Liver (tissue), 9 donors: Measurements from ENCODE around the gene MINK1. TPM values are rescaled to one million over a fixed set of nuclear protein-coding genes. Genes with fewer than 3 reads are reported as not detected.

Experiments used
- DNase-seq: peaks from one replicate; pipeline ENCODE4 v3.0.0-alpha.2; 2017; ENCODE audit warnings: low spot score
- H3K27ac ChIP-seq, 2 donors: one replicate each; pipeline ENCODE4 v1.7.0; 2013; ENCODE audit warnings: inconsistent platforms in 2 of 2, low read length in 2 of 2, control low read depth in 1 of 2, low read depth in 1 of 2, mild to moderate bottlenecking in 1 of 2
- H3K27me3 ChIP-seq, 4 donors: one replicate each; pipeline versions ENCODE4 v1.6.1 to v1.7.0; 2013; ENCODE audit warnings: low read length in 3 of 4, inconsistent platforms in 1 of 4, mild to moderate bottlenecking in 1 of 4, moderate library complexity in 1 of 4; ENCODE audit not compliant: control insufficient read depth in 4 of 4, insufficient read depth in 4 of 4
- H3K36me3 ChIP-seq, 4 donors: one replicate each; pipeline versions ENCODE4 v1.6.1 to v1.7.0; 2013; ENCODE audit warnings: low read length in 3 of 4, mild to moderate bottlenecking in 3 of 4, low read depth in 1 of 4, moderate library complexity in 1 of 4; ENCODE audit not compliant: control insufficient read depth in 4 of 4, insufficient read depth in 3 of 4
- H3K4me1 ChIP-seq, 4 donors: one replicate each; pipeline versions ENCODE4 v1.6.1 to v1.7.0; 2013; ENCODE audit warnings: low read length in 3 of 4, mild to moderate bottlenecking in 3 of 4, moderate library complexity in 1 of 4; ENCODE audit not compliant: control insufficient read depth in 4 of 4, insufficient read depth in 4 of 4
- H3K4me3 ChIP-seq, 3 donors: one replicate each; pipeline versions ENCODE4 v1.6.1 to v1.7.0; 2013; ENCODE audit warnings: low read length in 3 of 3, control low read depth in 1 of 3, low read depth in 1 of 3, mild to moderate bottlenecking in 1 of 3
- H3K9ac ChIP-seq, 2 donors: one replicate each; pipeline ENCODE4 v1.7.0; 2013; ENCODE audit warnings: low read length in 2 of 2, mild to moderate bottlenecking in 2 of 2, moderate library complexity in 2 of 2, control low read depth in 1 of 2, low read depth in 1 of 2
- H3K9me3 ChIP-seq, 4 donors: one replicate each; pipeline versions ENCODE4 v1.6.1 to v1.7.0; 2013; ENCODE audit warnings: low read length in 3 of 4; ENCODE audit not compliant: control insufficient read depth in 4 of 4
- ATF3 ChIP-seq: IDR thresholded peaks from 2 replicates; pipeline ENCODE4 v1.6.1; 2016; ENCODE audit warnings: antibody characterized with exemption
- CTCF ChIP-seq: fragments of 150-350 bp; IDR thresholded peaks from 2 replicates; pipeline ENCODE4 v1.5.1; 2017; ENCODE audit warnings: improper control_type of control experiment, low read depth, low read length; ENCODE audit not compliant: missing input control
- EGR1 ChIP-seq, 2 donors: IDR thresholded peaks; 2 replicates each; pipeline ENCODE4 v1.6.1; 2016 to 2018; ENCODE audit warnings: antibody characterized with exemption in 2 of 2, low read depth in 2 of 2
- FOXA1 ChIP-seq: IDR thresholded peaks from 2 replicates; pipeline ENCODE4 v1.6.1; 2016; ENCODE audit warnings: antibody characterized with exemption
- FOXA2 ChIP-seq: IDR thresholded peaks from 2 replicates; pipeline ENCODE4 v1.6.1; 2016; ENCODE audit warnings: antibody characterized with exemption
- GABPA ChIP-seq, 2 donors: IDR thresholded peaks in 1 of 2; conservative IDR thresholded peaks in 1 of 2; 2 replicates each; pipeline ENCODE4 v1.6.1; 2016; ENCODE audit warnings: antibody characterized with exemption in 2 of 2, mild to moderate bottlenecking in 1 of 2, moderate library complexity in 1 of 2
- HNF4A ChIP-seq, 2 donors: conservative IDR thresholded peaks; 2 replicates each; pipeline ENCODE4 v1.6.1; 2016; ENCODE audit warnings: antibody characterized with exemption in 2 of 2, mild to moderate bottlenecking in 2 of 2
- HNF4G ChIP-seq: IDR thresholded peaks from 2 replicates; pipeline ENCODE4 v1.6.1; 2016; ENCODE audit warnings: antibody characterized with exemption
- JUND ChIP-seq, 2 donors: IDR thresholded peaks; 2 replicates each; pipeline ENCODE4 v1.6.1; 2016; ENCODE audit warnings: antibody characterized with exemption in 2 of 2
- MAX ChIP-seq: IDR thresholded peaks from 2 replicates; pipeline ENCODE4 v1.6.1; 2016; ENCODE audit warnings: antibody characterized with exemption
- NR2F2 ChIP-seq: IDR thresholded peaks from 2 replicates; pipeline ENCODE4 v1.6.1; 2016; ENCODE audit warnings: antibody characterized with exemption
- RAD21 ChIP-seq, 2 donors: IDR thresholded peaks; 2 replicates each; pipeline ENCODE4 v1.6.1; 2016; ENCODE audit warnings: antibody characterized with exemption in 2 of 2, mild to moderate bottlenecking in 2 of 2
- REST ChIP-seq: IDR thresholded peaks from 2 replicates; pipeline ENCODE4 v1.6.1; 2016; ENCODE audit warnings: antibody characterized with exemption, mild to moderate bottlenecking
- RXRA ChIP-seq, 2 donors: IDR thresholded peaks; 2 replicates each; pipeline ENCODE4 v1.6.1; 2017 to 2018; ENCODE audit warnings: antibody characterized with exemption in 2 of 2, mild to moderate bottlenecking in 1 of 2
- SP1 ChIP-seq: IDR thresholded peaks from 2 replicates; pipeline ENCODE4 v1.6.1; 2018; ENCODE audit warnings: antibody characterized with exemption, mild to moderate bottlenecking
- TAF1 ChIP-seq: conservative IDR thresholded peaks from 2 replicates; pipeline ENCODE4 v1.6.1; 2016; ENCODE audit warnings: antibody characterized with exemption, mild to moderate bottlenecking
- YY1 ChIP-seq: IDR thresholded peaks from 2 replicates; pipeline ENCODE4 v1.6.1; 2016; ENCODE audit warnings: antibody characterized with exemption, mild to moderate bottlenecking
- ZBTB33 ChIP-seq: IDR thresholded peaks from 2 replicates; pipeline ENCODE4 v1.6.1; 2016; ENCODE audit warnings: antibody characterized with exemption
- WGBS: extraction: QIAGEN DNeasy Blood & Tissue Kit; methylation state at CpG from one replicate; pipeline ENCODE4 v1.1.7; 2013; 5-methylcytosine and 5-hydroxymethylcytosine counted together
- polyA plus RNA-seq, 2 donors: library from polyadenylated mRNA; stranded (reverse) in 1 of 2; unstranded in 1 of 2; fragments of 200-250 nt in 1 of 2; fragments of >200 nt in 1 of 2; fragmentation: Nextera tagmentation in 1 of 2; extraction: Ambion mirVana in 1 of 2; gene quantifications; one replicate each; pipeline versions ENCODE4 v1.2.1 to v1.2.3, GENCODE V29; 2013 to 2015
- total RNA-seq, 2 donors: library from RNA; depleted of rRNA; stranded (reverse); fragments of >200 nt; gene quantifications; one replicate each; pipeline ENCODE4 v1.2.3, GENCODE V29; 2014
- donor health status: healthy.
- donor health status: healthy.
- donor health status: healthy.
- donor health status: healthy.
- donor health status: healthy.

The MINK1 gene
- total and polyA plus RNA-seq, 4 donors, result 6.9 to 30.6 (median 21.1) TPM

GRCh38 chr17:4881761-4882555 lies 48.8 kb downstream of the MINK1 start:
- no peak overlapping the region for H3K9ac ChIP-seq
- 44% methylated on average over 9 of the region's 9 CpGs for whole genome bisulfite sequencing

More at GRCh38 chr17:4881761-4882555, 48.8 kb downstream of the MINK1 start:
- DNase-seq, result peak; percentile 74
- H3K27me3 ChIP-seq, result no peaks in the 10 kb centered on the region
- H3K27ac ChIP-seq, result no peak overlapping the region
- H3K4me1 ChIP-seq, result no peaks in the 10 kb centered on the region
- peaks cover 2 to 44% (median 20%) of the 10 kb centered on the region in 4 donors for H3K36me3 ChIP-seq
- TF ChIP-seq RXRA (IDR thresholded peaks at IDR 0.05) (peak in 1 of 2 donors; percentile 42), HNF4G (no peak), RAD21 (IDR thresholded peaks at IDR 0.05) (peak; percentile 86 to 90), CTCF (peak; percentile 82), REST (no peak), NR2F2 (no peak), SP1 (no peak), HNF4A (conservative IDR thresholded peaks at IDR 0.05) (no peak), EGR1 (IDR thresholded peaks at IDR 0.05; ENCODE audit: low read depth in 2 of 2) (no peak), TAF1 (no peak), ATF3 (no peak), YY1 (no peak), MAX (no peak), ZBTB33 (no peak), JUND (IDR thresholded peaks at IDR 0.05) (no peak), GABPA (IDR thresholded peaks at IDR 0.05 in 1 of 2, conservative IDR thresholded peaks at IDR 0.05 in 1 of 2) (no peak), FOXA2 (no peak), FOXA1 (no peak)
- no peak overlapping the region for H3K4me3 ChIP-seq
- no peaks in the 10 kb centered on the region for H3K9me3 ChIP-seq
